H1 (cell line): ENCODE results near the gene PDE9A.

Experiments used
- EP300 ChIP-seq, 2 experiments: IDR thresholded peaks; 1 replicate in 1 of 2; 2 replicates in 1 of 2; pipeline ENCODE4 v1.6.1; 2011 to 2012; ENCODE audit warnings: low read depth in 2 of 2, low read length in 2 of 2, mild to moderate bottlenecking in 2 of 2, borderline replicate concordance in 1 of 2, inconsistent platforms in 1 of 2, moderate library complexity in 1 of 2
- EZH2 ChIP-seq: fragments of 200-600 bp; sonication (generic); IDR thresholded peaks from 2 replicates; pipeline ENCODE4 v1.7.1; 2012; ENCODE audit warnings: low read depth, mild to moderate bottlenecking, moderate library complexity, low read length, inconsistent platforms; ENCODE audit not compliant: severe bottlenecking
- POLR2A ChIP-seq, 2 experiments: IDR thresholded peaks; 1 replicate in 1 of 2; 2 replicates in 1 of 2; pipeline ENCODE4 v1.6.1; 2011; ENCODE audit warnings: low read depth in 2 of 2, low read length in 2 of 2, mild to moderate bottlenecking in 2 of 2; ENCODE audit errors: control extremely low read depth in 1 of 2
- POLR2AphosphoS5 ChIP-seq: IDR thresholded peaks from 2 replicates; pipeline ENCODE4 v1.6.1; 2011; ENCODE audit warnings: low read depth, low read length
- RFX5 ChIP-seq: IDR thresholded peaks from 2 replicates; pipeline ENCODE4 v1.6.1; 2011; ENCODE audit warnings: low read depth, low read length, improper control_type of control experiment, borderline replicate concordance
- SUZ12 ChIP-seq: fragments of 200-600 bp; sonication (generic); IDR thresholded peaks from 2 replicates; pipeline ENCODE4 v1.6.1; 2012; ENCODE audit warnings: mild to moderate bottlenecking, inconsistent platforms, low read length, moderate library complexity, mixed read lengths
- ZNF274 ChIP-seq: IDR thresholded peaks from 2 replicates; pipeline ENCODE4 v1.7.0; 2012; ENCODE audit warnings: low read length, borderline replicate concordance; ENCODE audit errors: extremely low read depth
- TF ChIP-seq, protein P1 (sequence below), 3 experiments: IDR thresholded peaks; 1 replicate in 2 of 3; 2 replicates in 1 of 3; pipeline versions ENCODE4 v1.5.1 to v1.6.1; 2011; ENCODE audit warnings: low read length in 3 of 3, mild to moderate bottlenecking in 3 of 3, inconsistent platforms in 2 of 3, low read depth in 1 of 3, moderate library complexity in 1 of 3; ENCODE audit not compliant: insufficient read depth in 1 of 3; ENCODE audit errors: control extremely low read depth in 1 of 3

DNA sequence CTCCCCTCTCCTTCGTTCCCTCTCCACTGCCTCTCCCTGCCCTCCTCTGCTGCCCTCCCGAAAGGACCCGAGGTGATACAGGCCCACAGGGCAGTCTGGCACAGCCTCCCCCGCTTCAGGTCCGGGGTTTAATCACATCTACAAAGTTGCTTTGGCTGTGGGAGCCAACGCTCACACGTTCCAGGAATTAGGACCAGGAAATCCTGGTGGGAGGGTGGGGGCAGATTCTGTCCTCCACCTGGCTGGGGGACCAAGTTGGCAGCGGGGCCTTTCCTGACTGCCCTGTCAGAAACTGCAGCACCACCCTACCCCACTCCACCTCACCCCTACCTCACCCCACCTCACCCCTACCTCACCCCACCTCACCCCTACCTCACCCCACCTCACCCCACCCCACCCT is 130.9 kb downstream of the PDE9A start:
- TF ChIP-seq, protein P1, sequence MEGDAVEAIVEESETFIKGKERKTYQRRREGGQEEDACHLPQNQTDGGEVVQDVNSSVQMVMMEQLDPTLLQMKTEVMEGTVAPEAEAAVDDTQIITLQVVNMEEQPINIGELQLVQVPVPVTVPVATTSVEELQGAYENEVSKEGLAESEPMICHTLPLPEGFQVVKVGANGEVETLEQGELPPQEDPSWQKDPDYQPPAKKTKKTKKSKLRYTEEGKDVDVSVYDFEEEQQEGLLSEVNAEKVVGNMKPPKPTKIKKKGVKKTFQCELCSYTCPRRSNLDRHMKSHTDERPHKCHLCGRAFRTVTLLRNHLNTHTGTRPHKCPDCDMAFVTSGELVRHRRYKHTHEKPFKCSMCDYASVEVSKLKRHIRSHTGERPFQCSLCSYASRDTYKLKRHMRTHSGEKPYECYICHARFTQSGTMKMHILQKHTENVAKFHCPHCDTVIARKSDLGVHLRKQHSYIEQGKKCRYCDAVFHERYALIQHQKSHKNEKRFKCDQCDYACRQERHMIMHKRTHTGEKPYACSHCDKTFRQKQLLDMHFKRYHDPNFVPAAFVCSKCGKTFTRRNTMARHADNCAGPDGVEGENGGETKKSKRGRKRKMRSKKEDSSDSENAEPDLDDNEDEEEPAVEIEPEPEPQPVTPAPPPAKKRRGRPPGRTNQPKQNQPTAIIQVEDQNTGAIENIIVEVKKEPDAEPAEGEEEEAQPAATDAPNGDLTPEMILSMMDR (IDR thresholded peaks at IDR 0.05; ENCODE audit: control extremely low read depth in 1 of 3, insufficient read depth in 1 of 3, low read depth in 1 of 3, low read length in 3 of 3): no peak
- no peak for TF ChIP-seq SUZ12
- TF ChIP-seq POLR2AphosphoS5: no peak
- TF ChIP-seq EZH2: no peak
- TF ChIP-seq ZNF274: no peak
- TF ChIP-seq POLR2A (IDR thresholded peaks at IDR 0.05; ENCODE audit: control extremely low read depth in 1 of 2, low read depth in 2 of 2, low read length in 2 of 2): no peak
- TF ChIP-seq EP300 (IDR thresholded peaks at IDR 0.05; ENCODE audit: borderline replicate concordance in 1 of 2, low read depth in 2 of 2, low read length in 2 of 2): no peak
- TF ChIP-seq RFX5: no peak
